Chondrocyte (in vitro differentiated cells): ENCODE results near the gene ASPDH. TPM values are rescaled to one million over a fixed set of nuclear protein-coding genes. Genes with fewer than 3 reads are reported as not detected.

Source experiments
- DNase-seq: peaks from one replicate; pipeline ENCODE4 v3.0.0; 2021; ENCODE audit warnings: mixed read lengths, low spot score
- H3K27ac Mint-ChIP-seq: one replicate; pipeline ENCODE4 v1.8.0; 2021; ENCODE audit warnings: mild to moderate bottlenecking, moderate library complexity, mixed read lengths; ENCODE audit not compliant: unreplicated experiment
- H3K27me3 Mint-ChIP-seq: 2 replicates; pipeline ENCODE4 v1.8.0; 2021; ENCODE audit warnings: low read depth, mixed read lengths
- H3K36me3 Mint-ChIP-seq: 2 replicates; pipeline ENCODE4 v1.8.0; 2021; ENCODE audit warnings: low read depth, mixed read lengths
- H3K4me1 Mint-ChIP-seq: 2 replicates; pipeline ENCODE4 v1.8.0; 2021; ENCODE audit warnings: low read depth, mild to moderate bottlenecking, mixed read lengths
- H3K4me3 Mint-ChIP-seq: one replicate; pipeline ENCODE4 v1.8.0; 2021; ENCODE audit warnings: mild to moderate bottlenecking, moderate library complexity, mixed read lengths; ENCODE audit not compliant: unreplicated experiment
- H3K9me3 Mint-ChIP-seq: 2 replicates; pipeline ENCODE4 v1.8.0; 2021; ENCODE audit warnings: low read depth, mixed read lengths
- total RNA-seq: library from RNA; stranded (reverse); gene quantifications from 3 replicates; pipeline ENCODE4 v1.2.1, GENCODE V29; 2021
- TF ChIP-seq, protein P1 (sequence below): fragments of 200-600 bp; sonication (generic); IDR thresholded peaks from 2 replicates; pipeline ENCODE4 v1.5.0; 2021; ENCODE audit warnings: antibody characterized with exemption, mild to moderate bottlenecking, moderate library complexity

Gene ASPDH
- total RNA-seq, 1 donor from 2014 or later = not detected

DNA sequence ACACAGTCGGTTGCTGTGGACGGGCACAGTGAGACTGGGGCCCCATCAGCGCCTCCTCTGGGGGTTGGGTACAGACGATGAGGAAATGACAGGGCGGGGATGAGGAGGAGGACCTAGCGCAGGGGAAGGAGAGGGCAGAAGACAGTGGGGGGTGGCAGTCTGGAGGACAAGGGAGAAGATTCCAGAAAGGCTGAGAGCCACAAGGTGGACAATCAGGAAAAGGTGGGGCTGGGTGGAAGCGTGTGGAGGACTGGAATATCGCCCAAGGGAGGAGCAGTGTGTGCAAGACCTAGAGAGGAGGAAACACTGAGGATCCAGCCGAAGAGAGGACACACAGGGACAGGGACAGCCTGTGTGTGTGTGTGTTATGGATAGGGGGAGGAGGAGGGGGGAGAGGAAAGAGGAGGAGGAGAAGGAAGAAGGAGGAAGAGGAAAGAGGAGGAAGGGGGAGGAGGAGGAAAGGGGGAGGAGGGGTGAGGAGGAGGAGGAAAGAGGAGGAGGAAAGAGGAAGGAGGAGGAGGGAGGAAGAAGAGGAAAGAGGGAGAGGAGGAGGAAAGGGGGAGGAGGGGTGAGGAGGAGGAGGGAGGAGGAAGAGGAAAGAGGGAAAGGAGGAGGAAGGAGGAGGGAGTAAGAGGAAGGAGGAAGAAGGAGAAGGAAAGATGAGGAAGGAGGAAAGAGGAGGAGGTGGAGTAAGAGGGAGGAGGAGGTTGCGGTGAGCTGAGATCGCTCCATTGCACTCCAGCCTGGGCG is 21.2 kb downstream of the ASPDH start:
- no peak overlapping the region for H3K27ac Mint-ChIP-seq
- H3K27me3 Mint-ChIP-seq = peaks cover 56% of the 10 kb centered on the region
- H3K4me3 Mint-ChIP-seq = no peak overlapping the region
- peaks cover 8% of the 10 kb centered on the region for H3K36me3 Mint-ChIP-seq
- H3K9me3 Mint-ChIP-seq = no peaks in the 10 kb centered on the region
- H3K4me1 Mint-ChIP-seq = peaks cover 9% of the 10 kb centered on the region
- TF ChIP-seq, protein P1, sequence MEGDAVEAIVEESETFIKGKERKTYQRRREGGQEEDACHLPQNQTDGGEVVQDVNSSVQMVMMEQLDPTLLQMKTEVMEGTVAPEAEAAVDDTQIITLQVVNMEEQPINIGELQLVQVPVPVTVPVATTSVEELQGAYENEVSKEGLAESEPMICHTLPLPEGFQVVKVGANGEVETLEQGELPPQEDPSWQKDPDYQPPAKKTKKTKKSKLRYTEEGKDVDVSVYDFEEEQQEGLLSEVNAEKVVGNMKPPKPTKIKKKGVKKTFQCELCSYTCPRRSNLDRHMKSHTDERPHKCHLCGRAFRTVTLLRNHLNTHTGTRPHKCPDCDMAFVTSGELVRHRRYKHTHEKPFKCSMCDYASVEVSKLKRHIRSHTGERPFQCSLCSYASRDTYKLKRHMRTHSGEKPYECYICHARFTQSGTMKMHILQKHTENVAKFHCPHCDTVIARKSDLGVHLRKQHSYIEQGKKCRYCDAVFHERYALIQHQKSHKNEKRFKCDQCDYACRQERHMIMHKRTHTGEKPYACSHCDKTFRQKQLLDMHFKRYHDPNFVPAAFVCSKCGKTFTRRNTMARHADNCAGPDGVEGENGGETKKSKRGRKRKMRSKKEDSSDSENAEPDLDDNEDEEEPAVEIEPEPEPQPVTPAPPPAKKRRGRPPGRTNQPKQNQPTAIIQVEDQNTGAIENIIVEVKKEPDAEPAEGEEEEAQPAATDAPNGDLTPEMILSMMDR = no peak
- peak; percentile 63 for DNase-seq

DNA sequence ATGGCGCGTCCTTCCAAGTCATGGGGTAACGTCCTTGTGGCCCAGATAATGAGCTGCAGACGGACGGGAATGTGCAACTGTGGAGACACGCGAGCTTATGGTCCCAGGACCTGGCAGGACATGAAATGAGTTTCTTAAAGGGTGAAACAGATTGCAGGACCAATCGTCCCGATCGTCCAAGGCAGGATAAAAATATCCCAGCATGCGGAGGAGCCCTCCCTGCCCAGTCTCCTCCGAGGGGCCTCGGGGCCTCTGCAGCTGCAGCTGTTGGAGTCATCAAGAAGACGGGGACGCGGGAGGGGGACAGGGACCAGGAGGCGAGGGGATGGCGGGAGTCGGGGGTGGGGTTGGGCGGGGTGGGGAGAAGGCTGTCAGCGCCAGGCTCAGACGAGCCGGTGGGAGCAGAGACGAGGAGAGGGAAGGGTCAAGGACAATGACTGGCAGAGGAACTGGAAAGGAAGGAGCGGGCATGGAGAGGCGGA is 22.7 kb downstream of the ASPDH start:
- Mint-ChIP-seq H3K36me3 (peaks cover 9% of the 10 kb centered on the region), H3K4me1 (peaks cover 9% of the 10 kb centered on the region), H3K27ac (no peak overlapping the region), H3K27me3 (peaks cover 65% of the 10 kb centered on the region), H3K4me3 (no peak overlapping the region), H3K9me3 (peaks cover 5% of the 10 kb centered on the region)
- TF ChIP-seq, protein P1 = no peak
- DNase-seq = peak; percentile 84

DNA sequence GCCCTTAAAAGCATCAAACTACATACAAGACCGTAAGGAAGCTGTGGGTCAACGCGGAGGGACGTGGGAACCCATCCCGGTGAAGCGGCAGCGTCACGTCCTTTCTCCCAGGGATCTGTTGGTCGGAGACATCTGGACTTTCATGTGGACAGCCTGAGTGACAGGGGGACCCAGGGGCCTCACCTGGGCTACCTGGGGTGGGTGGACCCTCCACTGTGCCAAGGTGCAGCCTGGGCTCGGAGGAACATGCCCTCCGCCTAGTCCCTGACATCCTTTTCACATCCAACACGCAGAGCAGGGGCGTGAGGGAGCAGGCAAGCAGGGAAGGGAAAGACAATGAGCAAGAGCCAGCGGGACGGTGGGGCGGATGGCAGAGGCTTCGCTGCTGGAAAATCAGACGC is 23.3 kb downstream of the ASPDH start:
- TF ChIP-seq, protein P1 = no peak
- Mint-ChIP-seq H3K27ac (no peak overlapping the region), H3K36me3 (peaks cover 14% of the 10 kb centered on the region), H3K27me3 (peaks cover 69% of the 10 kb centered on the region), H3K4me3 (no peak overlapping the region), H3K9me3 (peaks cover 5% of the 10 kb centered on the region), H3K4me1 (peaks cover 9% of the 10 kb centered on the region)
- peak; percentile 79 for DNase-seq

DNA sequence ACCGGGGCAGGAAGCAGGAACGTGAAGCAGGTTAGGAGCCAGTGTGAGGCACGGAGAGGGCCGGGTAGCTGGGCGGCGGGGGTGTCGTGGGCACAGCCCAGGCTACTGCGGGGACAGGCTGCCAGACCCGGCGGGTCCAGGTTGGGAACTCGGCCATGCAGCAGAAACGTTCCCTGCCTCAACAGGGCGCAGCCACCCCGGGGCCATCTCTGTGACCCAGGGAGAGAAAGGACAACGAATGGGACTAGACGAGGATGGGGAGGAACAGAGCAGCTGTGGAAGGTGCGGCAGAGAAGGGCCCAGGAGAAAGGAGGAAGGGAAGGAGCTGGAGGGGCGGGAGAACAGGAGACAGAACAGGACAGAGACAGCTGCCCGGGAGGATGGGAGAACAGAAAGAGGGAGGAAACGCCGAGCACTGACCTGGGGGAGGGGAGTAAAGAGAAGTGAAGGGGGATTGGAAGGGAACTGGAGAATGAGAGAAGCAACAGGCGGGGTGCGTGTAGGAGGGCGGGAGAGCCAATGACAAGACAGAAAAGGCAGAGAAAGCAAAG is 24.2 kb downstream of the ASPDH start:
- TF ChIP-seq, protein P1 = no peak
- no peak overlapping the region for H3K27ac Mint-ChIP-seq
- no peak overlapping the region for H3K4me3 Mint-ChIP-seq
- DNase-seq = peak; percentile 72
- peaks cover 20% of the 10 kb centered on the region for H3K36me3 Mint-ChIP-seq
- H3K27me3 Mint-ChIP-seq = peaks cover 66% of the 10 kb centered on the region
- peaks cover 5% of the 10 kb centered on the region for H3K9me3 Mint-ChIP-seq
- H3K4me1 Mint-ChIP-seq = peaks cover 9% of the 10 kb centered on the region

DNA sequence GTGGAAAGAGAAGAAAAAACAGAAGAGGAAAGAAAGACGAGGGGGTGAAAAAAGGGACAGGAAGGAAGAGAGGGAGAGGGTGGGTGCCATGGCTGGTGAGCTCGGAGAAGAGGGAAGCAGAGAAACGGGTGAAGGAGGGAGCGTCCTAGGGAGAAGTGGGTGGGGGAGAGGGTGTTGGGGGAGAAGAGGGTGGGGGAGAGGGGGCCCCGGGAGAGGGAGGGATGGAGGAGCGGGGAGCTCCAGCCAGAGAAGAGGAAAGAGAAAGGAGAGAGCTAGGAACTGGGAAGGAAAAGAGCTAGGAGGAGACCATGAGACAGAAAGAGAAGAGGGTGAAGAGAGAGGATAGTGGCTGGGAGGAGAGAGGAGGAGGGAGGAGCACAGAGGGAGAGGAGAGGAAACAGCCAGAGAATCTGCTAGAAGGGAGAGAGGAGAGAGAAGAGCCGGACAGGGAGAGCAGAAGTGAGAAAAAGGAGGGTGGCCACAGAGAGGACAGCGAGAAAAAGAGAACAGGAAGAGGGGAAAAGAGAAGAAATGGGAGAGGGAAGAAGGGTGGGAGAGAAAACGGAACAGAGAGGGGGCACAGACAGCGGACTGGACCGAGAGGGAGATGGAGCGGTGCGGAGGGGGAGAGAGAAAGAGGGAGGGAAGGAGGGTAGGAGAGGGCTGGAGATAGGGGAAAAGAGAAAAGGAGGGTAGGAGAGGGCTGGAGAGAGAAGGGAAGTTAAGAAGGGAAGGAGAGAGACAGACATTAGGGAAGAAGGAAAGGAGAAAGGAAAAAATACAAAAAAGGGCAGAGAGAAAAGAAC is 25.1 kb downstream of the ASPDH start:
- Mint-ChIP-seq H3K9me3 (peaks cover 5% of the 10 kb centered on the region), H3K36me3 (peaks cover 20% of the 10 kb centered on the region), H3K4me3 (no peak overlapping the region), H3K4me1 (peaks cover 9% of the 10 kb centered on the region), H3K27me3 (peaks cover 63% of the 10 kb centered on the region), H3K27ac (no peak overlapping the region)
- peak; percentile 9 for DNase-seq
- TF ChIP-seq, protein P1 = no peak
